Neural cell (in vitro differentiated cells): Measurements from ENCODE around the gene MUCL3. TPM values are rescaled to one million over a fixed set of nuclear protein-coding genes. Genes with fewer than 3 reads are reported as not detected.

Source experiments
- H2AFZ ChIP-seq: fragments of 200-600, 300-800 bp; sonication (generic), shearing (Covaris generic); 2 replicates; pipeline ENCODE4 v1.6.0; 2014; ENCODE audit warnings: low read depth, mild to moderate bottlenecking, antibody characterized with exemption, low read length, moderate library complexity
- H3F3A ChIP-seq: fragments of 200-600 bp; shearing (Covaris generic); 2 replicates; pipeline ENCODE4 v1.6.1; 2016; ENCODE audit warnings: mild to moderate bottlenecking, moderate library complexity, mixed read lengths, antibody characterized with exemption, low read length; ENCODE audit not compliant: insufficient read depth, poor library complexity, severe bottlenecking
- H3K27ac ChIP-seq: fragments of 200-600, 300-800 bp; sonication (generic), shearing (Covaris generic); 2 replicates; pipeline ENCODE4 v1.5.1; 2014; ENCODE audit warnings: mild to moderate bottlenecking, low read length, moderate library complexity
- H3K27me3 ChIP-seq: fragments of 300-800, 200-600 bp; sonication (generic), shearing (Covaris generic); 2 replicates; pipeline ENCODE4 v1.6.0; 2014; ENCODE audit warnings: mild to moderate bottlenecking, low read depth, low read length, moderate library complexity; ENCODE audit not compliant: insufficient read depth
- H3K36me3 ChIP-seq: fragments of 300-800, 200-600 bp; sonication (generic), shearing (Covaris generic); 2 replicates; pipeline ENCODE4 v1.5.1; 2014; ENCODE audit warnings: mild to moderate bottlenecking, antibody characterized with exemption, low read length, moderate library complexity; ENCODE audit not compliant: insufficient read depth
- H3K4me2 ChIP-seq: fragments of 300-800, 200-600 bp; sonication (generic), shearing (Covaris generic); 2 replicates; pipeline ENCODE4 v1.6.0; 2014; ENCODE audit warnings: mild to moderate bottlenecking, low read length
- H3K4me3 ChIP-seq: fragments of 300-800, 200-600 bp; sonication (generic), shearing (Covaris generic); 2 replicates; pipeline ENCODE4 v1.5.1; 2014; ENCODE audit warnings: mild to moderate bottlenecking, low read length, moderate library complexity
- H3K79me2 ChIP-seq: fragments of 200-600 bp; shearing (Covaris generic); replicated peaks from 2 replicates; pipeline ENCODE4 v1.6.0; 2014; ENCODE audit warnings: mild to moderate bottlenecking, low read length, moderate library complexity; ENCODE audit not compliant: insufficient read depth
- H3K9ac ChIP-seq: fragments of 300-800, 200-600 bp; sonication (generic), shearing (Covaris generic); 2 replicates; pipeline ENCODE4 v1.6.1; 2016; ENCODE audit warnings: mild to moderate bottlenecking, low read length, mixed read lengths
- H3K9me2 ChIP-seq: fragments of 200-600 bp; shearing (Covaris generic); 2 replicates; pipeline ENCODE4 v1.6.1; 2016; ENCODE audit warnings: mild to moderate bottlenecking, low read length, mixed read lengths; ENCODE audit not compliant: insufficient read depth
- H3K9me3 ChIP-seq: fragments of 200-600, 300-800 bp; sonication (generic), shearing (Covaris generic); 2 replicates; pipeline ENCODE4 v1.6.1; 2016; ENCODE audit warnings: mild to moderate bottlenecking, mixed run types, low read length, moderate library complexity, mixed read lengths
- H4K20me1 ChIP-seq: fragments of 200-600 bp; shearing (Covaris generic); 2 replicates; pipeline ENCODE4 v1.6.1; 2016; ENCODE audit warnings: mild to moderate bottlenecking, mixed run types; ENCODE audit not compliant: insufficient read depth
- CTCF ChIP-seq: fragments of 450-650 bp; IDR thresholded peaks from 2 replicates; pipeline ENCODE4 v1.5.1; 2014; ENCODE audit warnings: antibody characterized with exemption, mild to moderate bottlenecking, moderate library complexity; ENCODE audit not compliant: poor library complexity, severe bottlenecking
- EP300 ChIP-seq: fragments of 450-650 bp; conservative IDR thresholded peaks from 2 replicates; pipeline ENCODE4 v1.6.1; 2014; ENCODE audit warnings: antibody characterized with exemption, mild to moderate bottlenecking, moderate library complexity; ENCODE audit not compliant: poor library complexity, severe bottlenecking
- EZH2 ChIP-seq: fragments of 200-600, 300-800 bp; shearing (Covaris generic), sonication (generic); IDR thresholded peaks from 2 replicates; pipeline ENCODE4 v1.6.1; 2014; ENCODE audit warnings: antibody characterized with exemption, low read length, borderline replicate concordance, mild to moderate bottlenecking; ENCODE audit not compliant: insufficient read depth, poor library complexity, severe bottlenecking
- MXI1 ChIP-seq: fragments of 450-650 bp; conservative IDR thresholded peaks from 2 replicates; pipeline ENCODE4 v1.6.1; 2014; ENCODE audit warnings: antibody characterized with exemption, mild to moderate bottlenecking; ENCODE audit not compliant: poor library complexity, severe bottlenecking
- POLR2AphosphoS5 ChIP-seq: IDR thresholded peaks from 2 replicates; pipeline ENCODE4 v1.6.1; 2012
- RAD21 ChIP-seq: fragments of 450-650 bp; conservative IDR thresholded peaks from 2 replicates; pipeline ENCODE4 v1.6.1; 2014; ENCODE audit warnings: antibody characterized with exemption, mild to moderate bottlenecking, moderate library complexity
- SMC3 ChIP-seq: fragments of 450-650 bp; conservative IDR thresholded peaks from 2 replicates; pipeline ENCODE4 v1.6.1; 2014; ENCODE audit warnings: antibody characterized with exemption, mild to moderate bottlenecking, moderate library complexity; ENCODE audit not compliant: poor library complexity
- TAF1 ChIP-seq: IDR thresholded peaks from 2 replicates; pipeline ENCODE4 v1.6.1; 2012; ENCODE audit warnings: low read depth
- polyA plus RNA-seq: library from polyadenylated mRNA; depleted of rRNA; stranded (reverse); fragments of >200 nt; gene quantifications from 2 replicates; pipeline ENCODE4 v1.2.3, GENCODE V29; 2014
- TF ChIP-seq, protein P1 (sequence below): IDR thresholded peaks from 2 replicates; pipeline ENCODE4 v1.6.1; 2012; ENCODE audit warnings: borderline replicate concordance

The MUCL3 gene
- polyA plus RNA-seq, 1 donor from 2014 or later = not detected

DNA sequence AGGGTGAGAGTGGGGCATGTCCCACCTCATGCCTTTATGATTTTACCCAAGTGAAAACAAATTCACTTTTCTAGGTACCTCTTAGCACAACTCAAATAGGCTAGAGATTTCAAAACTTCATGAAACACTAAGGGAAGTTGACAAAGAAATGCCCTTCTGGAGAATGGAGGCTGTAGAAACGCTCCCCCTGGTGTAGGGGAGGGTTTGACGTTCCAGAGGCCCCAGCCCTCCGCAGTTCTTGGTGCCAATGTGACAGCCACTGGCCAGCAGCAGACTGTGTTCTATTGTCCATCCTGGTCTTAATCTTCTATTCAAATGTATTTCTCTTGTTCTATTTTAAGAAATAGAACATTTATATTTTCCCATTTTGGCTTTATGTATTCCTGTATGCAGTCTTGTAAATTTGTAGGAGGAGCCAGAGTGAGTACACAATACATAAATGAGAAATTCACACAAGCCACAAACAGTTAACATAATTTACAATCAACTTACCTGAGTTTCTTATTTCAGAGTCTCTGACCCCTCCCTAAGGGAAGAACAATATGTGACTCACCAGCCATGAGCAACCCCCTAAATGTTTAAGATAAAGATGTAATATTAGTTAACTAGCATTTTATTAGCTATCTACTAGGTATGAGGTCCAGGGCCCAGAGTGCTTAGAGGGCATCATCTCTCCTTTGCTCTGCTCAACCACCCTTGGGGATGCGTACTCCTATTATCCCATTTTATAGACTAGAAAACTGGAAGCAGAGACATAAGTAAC, 33.9 kb downstream of the MUCL3 start:
- H3K9me2 ChIP-seq = no peaks in the 10 kb centered on the region
- H3K27me3 ChIP-seq = no peaks in the 10 kb centered on the region
- H2AFZ ChIP-seq = no peak overlapping the region
- H3K9ac ChIP-seq = no peak overlapping the region
- TF ChIP-seq MXI1 (no peak), CTCF (no peak), RAD21 (no peak), EZH2 (no peak), EP300 (no peak), TAF1 (no peak), POLR2AphosphoS5 (no peak), SMC3 (no peak)
- TF ChIP-seq, protein P1, sequence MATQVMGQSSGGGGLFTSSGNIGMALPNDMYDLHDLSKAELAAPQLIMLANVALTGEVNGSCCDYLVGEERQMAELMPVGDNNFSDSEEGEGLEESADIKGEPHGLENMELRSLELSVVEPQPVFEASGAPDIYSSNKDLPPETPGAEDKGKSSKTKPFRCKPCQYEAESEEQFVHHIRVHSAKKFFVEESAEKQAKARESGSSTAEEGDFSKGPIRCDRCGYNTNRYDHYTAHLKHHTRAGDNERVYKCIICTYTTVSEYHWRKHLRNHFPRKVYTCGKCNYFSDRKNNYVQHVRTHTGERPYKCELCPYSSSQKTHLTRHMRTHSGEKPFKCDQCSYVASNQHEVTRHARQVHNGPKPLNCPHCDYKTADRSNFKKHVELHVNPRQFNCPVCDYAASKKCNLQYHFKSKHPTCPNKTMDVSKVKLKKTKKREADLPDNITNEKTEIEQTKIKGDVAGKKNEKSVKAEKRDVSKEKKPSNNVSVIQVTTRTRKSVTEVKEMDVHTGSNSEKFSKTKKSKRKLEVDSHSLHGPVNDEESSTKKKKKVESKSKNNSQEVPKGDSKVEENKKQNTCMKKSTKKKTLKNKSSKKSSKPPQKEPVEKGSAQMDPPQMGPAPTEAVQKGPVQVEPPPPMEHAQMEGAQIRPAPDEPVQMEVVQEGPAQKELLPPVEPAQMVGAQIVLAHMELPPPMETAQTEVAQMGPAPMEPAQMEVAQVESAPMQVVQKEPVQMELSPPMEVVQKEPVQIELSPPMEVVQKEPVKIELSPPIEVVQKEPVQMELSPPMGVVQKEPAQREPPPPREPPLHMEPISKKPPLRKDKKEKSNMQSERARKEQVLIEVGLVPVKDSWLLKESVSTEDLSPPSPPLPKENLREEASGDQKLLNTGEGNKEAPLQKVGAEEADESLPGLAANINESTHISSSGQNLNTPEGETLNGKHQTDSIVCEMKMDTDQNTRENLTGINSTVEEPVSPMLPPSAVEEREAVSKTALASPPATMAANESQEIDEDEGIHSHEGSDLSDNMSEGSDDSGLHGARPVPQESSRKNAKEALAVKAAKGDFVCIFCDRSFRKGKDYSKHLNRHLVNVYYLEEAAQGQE = no peak
- no peaks in the 10 kb centered on the region for H3K36me3 ChIP-seq
- no peak overlapping the region for H3K4me2 ChIP-seq
- H4K20me1 ChIP-seq = no peaks in the 10 kb centered on the region
- H3F3A ChIP-seq = no peaks in the 10 kb centered on the region
- H3K79me2 ChIP-seq = no peaks in the 10 kb centered on the region
- no peak overlapping the region for H3K27ac ChIP-seq
- no peaks in the 10 kb centered on the region for H3K9me3 ChIP-seq
- H3K4me3 ChIP-seq = no peak overlapping the region

DNA sequence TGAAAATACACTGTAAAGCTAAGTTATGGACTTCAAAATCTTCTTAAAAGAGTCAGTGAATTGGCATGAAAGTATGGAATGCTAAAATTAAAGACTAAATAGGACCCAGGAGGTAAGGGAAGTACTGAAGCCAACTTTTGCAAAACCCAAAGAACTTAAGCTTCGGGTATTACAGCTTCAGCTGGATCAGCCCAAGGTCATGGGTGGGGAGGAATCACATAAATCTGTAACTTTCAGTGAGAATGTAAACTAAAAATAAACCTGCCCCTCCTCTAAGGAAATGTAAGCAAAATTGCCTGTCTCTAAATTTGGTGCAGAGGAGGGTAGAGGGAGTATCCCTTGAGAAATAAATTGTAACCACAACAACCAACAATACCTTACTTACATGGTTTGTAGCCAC, 38.4 kb downstream of the MUCL3 start:
- Histone ChIP-seq H3K36me3 (no peaks in the 10 kb centered on the region), H3K27me3 (no peaks in the 10 kb centered on the region), H3K9ac (no peak overlapping the region), H3K4me2 (no peak overlapping the region), H3K9me3 (no peaks in the 10 kb centered on the region), H3K4me3 (no peak overlapping the region), H3F3A (no peaks in the 10 kb centered on the region), H3K79me2 (no peaks in the 10 kb centered on the region), H2AFZ (no peak overlapping the region), H3K9me2 (no peaks in the 10 kb centered on the region), H3K27ac (no peak overlapping the region), H4K20me1 (no peaks in the 10 kb centered on the region)
- TF ChIP-seq POLR2AphosphoS5 (no peak), RAD21 (no peak), TAF1 (no peak), CTCF (no peak), EZH2 (no peak), MXI1 (no peak), EP300 (no peak), SMC3 (no peak)
- TF ChIP-seq, protein P1 = no peak
